PC-3 (cell line): ENCODE measurements around the gene NFATC1. TPM values are rescaled to one million over a fixed set of nuclear protein-coding genes. Genes with fewer than 3 reads are reported as not detected.

ENCODE experiments used
- ATAC-seq: fragments of 200-7000 bp; cut with Tn5 transposase; 2 replicates; pipeline ENCODE4 v1.9.1; 2020; ENCODE audit warnings: mild to moderate bottlenecking, moderate library complexity
- BruUV-seq: library from RNA; stranded (reverse); fragments of 400-500 nt; replicated peaks from 2 replicates; lab custom pipeline; 2021; lab: Mats Ljungman, UMichigan
- CTCF ChIA-PET: fragments of 300-600 bp; sonication (Branson Sonifier 250); formaldehyde crosslinking; loops from one replicate; lab custom pipeline; 2022; ENCODE audit warnings: antibody characterized with exemption; lab: Charles Lee
- POLR2A ChIA-PET: fragments of 300-600 bp; sonication (Branson Sonifier 250); formaldehyde crosslinking; loops from one replicate; lab custom pipeline; 2022; ENCODE audit warnings: antibody characterized with exemption; ENCODE audit not compliant: unreplicated experiment; lab: Charles Lee
- DNase-seq: peaks from one replicate; pipeline ENCODE4 v3.0.0-alpha.2; 2015
- H2AFZ ChIP-seq: fragments of 300-600 bp; sonication (generic); 2 replicates; pipeline ENCODE4 v1.6.0; 2016; ENCODE audit warnings: antibody characterized with exemption, low read length
- H3F3A ChIP-seq: fragments of 300-600 bp; sonication (generic); one replicate; pipeline ENCODE4 v1.6.0; 2017; ENCODE audit warnings: antibody characterized with exemption, low read length, control low read depth, mild to moderate bottlenecking; ENCODE audit not compliant: unreplicated experiment
- H3K27ac ChIP-seq: fragments of 300-600 bp; sonication (generic); 2 replicates; pipeline ENCODE4 v1.5.1; 2016; ENCODE audit warnings: mild to moderate bottlenecking, low read length
- H3K27me3 ChIP-seq: fragments of 300-600 bp; sonication (generic); 2 replicates; pipeline ENCODE4 v1.6.1; 2016; ENCODE audit warnings: low read length, mixed read lengths
- H3K36me3 ChIP-seq: fragments of 300-600 bp; sonication (generic); 2 replicates; pipeline ENCODE4 v1.6.1; 2016; ENCODE audit warnings: low read depth, mixed run types, low read length, mixed read lengths
- H3K4me1 ChIP-seq: fragments of 300-600 bp; sonication (generic); 2 replicates; pipeline ENCODE4 v1.5.1; 2016; ENCODE audit warnings: low read length; ENCODE audit not compliant: insufficient read depth
- H3K4me2 ChIP-seq: fragments of 300-600 bp; sonication (generic); 2 replicates; pipeline ENCODE4 v1.6.0; 2016; ENCODE audit warnings: low read length
- H3K4me3 ChIP-seq: fragments of 300-600 bp; sonication (generic); 2 replicates; pipeline ENCODE4 v1.5.1; 2016; ENCODE audit warnings: mild to moderate bottlenecking, low read length, mixed read lengths
- H3K79me2 ChIP-seq: fragments of 300-600 bp; sonication (generic); 2 replicates; pipeline ENCODE4 v1.6.1; 2017; ENCODE audit warnings: low read length, mixed read lengths
- H3K9ac ChIP-seq: fragments of 300-600 bp; sonication (generic); 2 replicates; pipeline ENCODE4 v1.6.0; 2016; ENCODE audit warnings: mild to moderate bottlenecking, low read length
- H3K9me2 ChIP-seq: fragments of 300-600 bp; sonication (generic); replicated peaks from 2 replicates; pipeline ENCODE4 v1.6.1; 2016; ENCODE audit warnings: mixed run types, low read length, mixed read lengths
- H3K9me3 ChIP-seq: fragments of 300-600 bp; sonication (generic); 2 replicates; pipeline ENCODE4 v1.6.1; 2016; ENCODE audit warnings: low read length, mixed read lengths
- H4K20me1 ChIP-seq: fragments of 300-600 bp; sonication (generic); 2 replicates; pipeline ENCODE4 v1.6.1; 2016; ENCODE audit warnings: low read length, mixed read lengths
- EZH2 ChIP-seq: fragments of 300-600 bp; sonication (generic); IDR thresholded peaks from one replicate; pipeline ENCODE4 v1.6.1; 2017; ENCODE audit warnings: antibody characterized with exemption, mild to moderate bottlenecking, low read length; ENCODE audit not compliant: unreplicated experiment
- EZH2phosphoT487 ChIP-seq: fragments of 300-600 bp; sonication (generic); IDR thresholded peaks from 2 replicates; pipeline ENCODE4 v1.6.1; 2018; ENCODE audit warnings: mild to moderate bottlenecking, antibody characterized with exemption, low read length, borderline replicate concordance
- intact Hi-C: fragments of 100-400 bp; cut with micrococcal nuclease; formaldehyde crosslinking; loops from 2 replicates; pipeline ENCODE4 v1.9.0; 2023
- total RNA-seq: library from RNA; depleted of rRNA; stranded (reverse); fragments of >200 nt; gene quantifications from 2 replicates; pipeline ENCODE4 v1.2.3, GENCODE V29; 2014
- TF ChIP-seq, protein P1 (sequence below): fragments of 300-600 bp; sonication (generic); conservative IDR thresholded peaks from 2 replicates; pipeline ENCODE4 v1.5.1; 2017; ENCODE audit warnings: antibody characterized with exemption, low read depth, mild to moderate bottlenecking, low read length

NFATC1 gene
- total RNA-seq, 1 experiment from 2014 or later = 5.9 TPM

DNA sequence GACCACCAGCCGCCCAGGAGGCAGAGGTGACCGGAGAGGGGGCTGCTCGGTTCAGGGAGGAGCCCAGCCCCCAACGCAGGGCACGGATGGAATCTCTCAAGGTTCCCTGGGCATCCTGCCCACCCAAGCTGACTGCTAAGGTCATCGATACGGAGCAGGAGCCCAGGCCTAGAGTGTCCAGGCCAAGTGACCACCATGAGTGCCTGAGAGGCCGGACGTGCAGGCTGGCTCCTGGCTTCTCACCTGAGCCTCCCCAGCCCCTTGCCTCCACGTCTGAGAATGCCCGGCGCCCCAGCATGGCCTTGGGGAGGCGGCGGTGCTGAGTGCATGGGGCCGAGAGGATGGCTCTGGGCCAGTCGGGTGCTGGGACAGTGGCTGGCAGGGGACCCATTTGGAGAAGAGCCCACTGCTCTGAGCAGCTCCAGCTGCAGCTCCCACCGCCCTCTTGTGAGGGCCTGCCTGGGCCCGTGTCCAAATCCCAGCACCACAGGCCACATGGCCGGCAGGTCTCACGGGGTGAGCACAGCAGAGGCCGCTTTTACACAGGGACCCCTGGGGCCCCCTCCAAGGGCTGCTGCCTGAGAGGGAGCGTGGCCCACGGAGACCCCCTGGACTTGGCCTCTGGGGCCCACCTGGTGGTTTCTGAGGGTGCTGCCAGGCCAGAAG lies 181.1 kb downstream of the NFATC1 start:
- Histone ChIP-seq H2AFZ (no peak overlapping the region), H3K27me3 (0 out of 2 replicates have a peak, but pooled peaks cover 5% of the 10 kb centered on the region), H3K79me2 (no peaks in the 10 kb centered on the region), H3K9ac (no peak overlapping the region), H3K4me3 (no peak overlapping the region), H3K9me2 (no peaks in the 10 kb centered on the region), H3K27ac (no peak overlapping the region), H3F3A (no peaks in the 10 kb centered on the region), H4K20me1 (no peaks in the 10 kb centered on the region), H3K4me1 (no peaks in the 10 kb centered on the region), H3K36me3 (no peaks in the 10 kb centered on the region), H3K9me3 (peaks cover 6% of the 10 kb centered on the region; the same call in 1 of the 2 replicates), H3K4me2 (no peak overlapping the region)
- intact Hi-C loops = no loop called here
- ATAC-seq (no peak), DNase-seq (no peak)
- ChIA-PET CTCF (no interaction called here), POLR2A (no interaction called here)
- no TSS peak for BruUV-seq
- TF ChIP-seq, protein P1, sequence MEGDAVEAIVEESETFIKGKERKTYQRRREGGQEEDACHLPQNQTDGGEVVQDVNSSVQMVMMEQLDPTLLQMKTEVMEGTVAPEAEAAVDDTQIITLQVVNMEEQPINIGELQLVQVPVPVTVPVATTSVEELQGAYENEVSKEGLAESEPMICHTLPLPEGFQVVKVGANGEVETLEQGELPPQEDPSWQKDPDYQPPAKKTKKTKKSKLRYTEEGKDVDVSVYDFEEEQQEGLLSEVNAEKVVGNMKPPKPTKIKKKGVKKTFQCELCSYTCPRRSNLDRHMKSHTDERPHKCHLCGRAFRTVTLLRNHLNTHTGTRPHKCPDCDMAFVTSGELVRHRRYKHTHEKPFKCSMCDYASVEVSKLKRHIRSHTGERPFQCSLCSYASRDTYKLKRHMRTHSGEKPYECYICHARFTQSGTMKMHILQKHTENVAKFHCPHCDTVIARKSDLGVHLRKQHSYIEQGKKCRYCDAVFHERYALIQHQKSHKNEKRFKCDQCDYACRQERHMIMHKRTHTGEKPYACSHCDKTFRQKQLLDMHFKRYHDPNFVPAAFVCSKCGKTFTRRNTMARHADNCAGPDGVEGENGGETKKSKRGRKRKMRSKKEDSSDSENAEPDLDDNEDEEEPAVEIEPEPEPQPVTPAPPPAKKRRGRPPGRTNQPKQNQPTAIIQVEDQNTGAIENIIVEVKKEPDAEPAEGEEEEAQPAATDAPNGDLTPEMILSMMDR = no peak
- no peak for TF ChIP-seq EZH2
- TF ChIP-seq EZH2phosphoT487 = no peak

DNA sequence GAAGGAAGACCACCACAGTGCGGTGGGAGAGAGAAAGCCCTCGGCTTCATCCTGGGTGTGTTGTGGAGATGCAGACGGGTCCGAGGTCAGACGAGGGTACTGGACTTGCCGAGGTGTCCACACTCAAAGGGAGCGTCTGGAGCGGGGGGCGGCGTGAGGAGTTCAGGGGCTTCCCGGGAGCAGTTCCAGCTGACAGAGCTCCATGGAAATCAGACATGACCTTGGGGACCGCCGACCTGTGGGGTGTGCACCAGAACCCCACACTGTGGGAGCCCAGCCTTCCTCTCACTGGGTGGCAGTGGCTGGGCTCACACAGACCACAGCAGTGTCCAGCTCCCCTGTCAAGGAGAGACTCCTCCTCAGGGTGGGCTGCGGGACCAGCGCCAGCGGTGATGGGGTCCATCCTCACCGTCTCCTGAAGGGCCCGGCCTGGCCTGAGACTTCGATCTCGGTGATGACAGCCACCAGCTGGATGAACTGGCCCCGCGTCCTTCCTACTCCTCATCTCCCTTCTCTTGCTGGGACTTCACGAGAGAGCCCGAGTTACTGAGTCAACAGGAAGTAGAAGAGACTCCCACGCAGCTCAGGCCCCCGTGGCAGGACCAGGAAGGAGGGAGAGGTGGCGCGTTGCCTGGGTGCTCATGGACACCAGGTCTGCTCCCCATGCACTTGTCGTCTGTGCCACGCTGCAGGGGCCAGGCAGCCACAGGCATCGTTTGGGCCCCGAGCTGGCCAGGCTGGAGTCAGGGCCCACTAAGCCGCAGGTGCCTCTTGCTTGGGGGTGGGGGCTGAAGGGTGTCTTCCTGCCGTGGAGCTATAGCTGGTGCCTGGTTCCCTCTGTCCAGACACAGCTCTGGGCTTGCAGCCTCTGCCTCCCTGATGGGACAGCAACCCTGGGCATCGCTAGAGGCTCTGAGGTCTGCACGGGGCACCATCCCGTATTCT lies 182.0 kb downstream of the NFATC1 start:
- Histone ChIP-seq H3K4me1 (no peaks in the 10 kb centered on the region), H4K20me1 (no peaks in the 10 kb centered on the region), H3K9me3 (peaks cover 6% of the 10 kb centered on the region; the same call in 1 of the 2 replicates), H2AFZ (no peak overlapping the region), H3K4me2 (no peak overlapping the region), H3K27ac (no peak overlapping the region), H3F3A (no peaks in the 10 kb centered on the region), H3K9ac (no peak overlapping the region), H3K4me3 (no peak overlapping the region), H3K27me3 (0 out of 2 replicates have a peak, but pooled peaks cover 5% of the 10 kb centered on the region), H3K9me2 (no peaks in the 10 kb centered on the region), H3K36me3 (no peaks in the 10 kb centered on the region), H3K79me2 (no peaks in the 10 kb centered on the region)
- ChIA-PET POLR2A (no interaction called here), CTCF (no interaction called here)
- TF ChIP-seq EZH2phosphoT487 = no peak
- TF ChIP-seq, protein P1 = no peak
- TF ChIP-seq EZH2 = no peak
- ATAC-seq = no peak
- no peak for DNase-seq
- intact Hi-C loops = no loop called here
- no TSS peak for BruUV-seq
